Measurements from ENCODE around the gene TNS1. TPM values are rescaled to one million over a fixed set of nuclear protein-coding genes. Genes with fewer than 3 reads are reported as not detected.

TNS1 gene
- total RNA-seq, 2 donors from 2014 or later: 3.3 to 4.2 TPM

DNA sequence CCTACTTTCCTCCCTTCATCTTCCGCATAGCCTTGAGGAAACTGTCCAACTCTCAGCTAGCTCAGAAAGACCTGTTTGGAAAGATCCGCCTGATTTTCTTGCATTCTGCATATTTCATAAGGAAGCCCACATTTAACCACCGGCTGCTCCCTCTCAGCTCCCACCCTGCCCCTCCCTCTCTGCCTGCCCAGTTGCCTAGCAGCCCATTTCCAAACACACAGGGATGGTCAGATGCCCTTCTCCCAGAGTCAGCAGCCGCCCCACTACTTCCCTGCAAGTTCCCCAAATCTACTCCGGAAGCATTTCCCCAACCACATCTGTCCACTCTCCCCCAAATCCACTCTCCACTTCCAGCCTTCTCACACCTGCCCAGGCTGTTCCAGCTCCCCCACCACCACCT, 96.0 kb downstream of the TNS1 start:
- Mint-ChIP-seq H3K27ac (no peak overlapping the region), H3K9me3 (no peaks in the 10 kb centered on the region), H3K4me1 (peaks cover 28% of the 10 kb centered on the region), H3K27me3 (ENCODE audit: insufficient read depth) (no peaks in the 10 kb centered on the region), H3K36me3 (ENCODE audit: low read depth) (no peaks in the 10 kb centered on the region), H3K4me3 (no peak overlapping the region)
- peaks cover 3% of the 10 kb centered on the region for H3K4me1 ChIP-seq (ENCODE audit: control insufficient read depth, insufficient read depth, low read length)
- no peaks in the 10 kb centered on the region for H3K27me3 ChIP-seq (ENCODE audit: control insufficient read depth, insufficient read depth, low read length, poor library complexity, severe bottlenecking)
- H3K9me3 ChIP-seq (ENCODE audit: control insufficient read depth, low read length): no peaks in the 10 kb centered on the region
- no peaks in the 10 kb centered on the region for H3K36me3 ChIP-seq (ENCODE audit: control insufficient read depth, insufficient read depth, low read length)
- WGBS, 2 experiments (ENCODE audit: insufficient coverage in 1 of 2, insufficient read length in 1 of 2): 87 to 100% methylated on average over 2 to 5 of the region's 5 CpGs
- no peak overlapping the region for H3K4me3 ChIP-seq (ENCODE audit: low read length)
- no peak overlapping the region for H3K9ac ChIP-seq (ENCODE audit: extremely low read depth, low read length, poor library complexity, severe bottlenecking)
- no peak overlapping the region for H3K27ac ChIP-seq (ENCODE audit: low read depth, low read length)
- no peak for DNase-seq
- TF ChIP-seq, protein P1, sequence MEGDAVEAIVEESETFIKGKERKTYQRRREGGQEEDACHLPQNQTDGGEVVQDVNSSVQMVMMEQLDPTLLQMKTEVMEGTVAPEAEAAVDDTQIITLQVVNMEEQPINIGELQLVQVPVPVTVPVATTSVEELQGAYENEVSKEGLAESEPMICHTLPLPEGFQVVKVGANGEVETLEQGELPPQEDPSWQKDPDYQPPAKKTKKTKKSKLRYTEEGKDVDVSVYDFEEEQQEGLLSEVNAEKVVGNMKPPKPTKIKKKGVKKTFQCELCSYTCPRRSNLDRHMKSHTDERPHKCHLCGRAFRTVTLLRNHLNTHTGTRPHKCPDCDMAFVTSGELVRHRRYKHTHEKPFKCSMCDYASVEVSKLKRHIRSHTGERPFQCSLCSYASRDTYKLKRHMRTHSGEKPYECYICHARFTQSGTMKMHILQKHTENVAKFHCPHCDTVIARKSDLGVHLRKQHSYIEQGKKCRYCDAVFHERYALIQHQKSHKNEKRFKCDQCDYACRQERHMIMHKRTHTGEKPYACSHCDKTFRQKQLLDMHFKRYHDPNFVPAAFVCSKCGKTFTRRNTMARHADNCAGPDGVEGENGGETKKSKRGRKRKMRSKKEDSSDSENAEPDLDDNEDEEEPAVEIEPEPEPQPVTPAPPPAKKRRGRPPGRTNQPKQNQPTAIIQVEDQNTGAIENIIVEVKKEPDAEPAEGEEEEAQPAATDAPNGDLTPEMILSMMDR (conservative IDR thresholded peaks at IDR 0.05): no peak

DNA sequence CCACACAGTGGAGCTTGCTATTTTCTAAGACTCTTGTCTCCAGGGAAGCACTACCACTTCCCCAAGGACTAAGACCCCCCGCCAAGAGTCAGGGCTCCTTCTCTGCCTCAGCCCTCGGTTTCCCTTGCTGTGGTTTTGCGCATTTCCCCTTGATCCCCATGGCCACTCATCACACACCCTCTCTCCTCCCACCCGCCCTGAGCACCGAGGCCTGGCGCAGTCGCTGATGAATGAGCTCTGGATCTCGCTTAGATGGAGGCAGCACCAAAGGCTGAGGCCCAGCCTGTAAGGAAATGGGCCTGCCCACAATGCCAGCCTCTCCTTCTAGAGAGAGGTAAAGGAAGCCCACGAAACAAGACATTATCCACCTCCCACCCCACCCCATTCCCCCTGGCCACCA, 96.9 kb downstream of the TNS1 start:
- Histone ChIP-seq H3K4me3 (ENCODE audit: low read length) (no peak overlapping the region), H3K36me3 (ENCODE audit: control insufficient read depth, insufficient read depth, low read length) (no peaks in the 10 kb centered on the region), H3K27ac (ENCODE audit: low read depth, low read length) (no peak overlapping the region), H3K9me3 (ENCODE audit: control insufficient read depth, low read length) (no peaks in the 10 kb centered on the region), H3K9ac (ENCODE audit: extremely low read depth, low read length, poor library complexity, severe bottlenecking) (no peak overlapping the region), H3K4me1 (ENCODE audit: control insufficient read depth, insufficient read depth, low read length) (peaks cover 3% of the 10 kb centered on the region), H3K27me3 (ENCODE audit: control insufficient read depth, insufficient read depth, low read length, poor library complexity, severe bottlenecking) (no peaks in the 10 kb centered on the region)
- H3K4me1 Mint-ChIP-seq: peaks cover 25% of the 10 kb centered on the region
- no peaks in the 10 kb centered on the region for H3K9me3 Mint-ChIP-seq
- TF ChIP-seq, protein P1 (conservative IDR thresholded peaks at IDR 0.05): no peak
- H3K36me3 Mint-ChIP-seq (ENCODE audit: low read depth): no peaks in the 10 kb centered on the region
- no peak overlapping the region for H3K27ac Mint-ChIP-seq
- H3K27me3 Mint-ChIP-seq (ENCODE audit: insufficient read depth): no peaks in the 10 kb centered on the region
- no peak overlapping the region for H3K4me3 Mint-ChIP-seq
- no peak for DNase-seq
- 91 to 92% methylated on average over 3 to 9 of the region's 9 CpGs for WGBS, 2 experiments (ENCODE audit: insufficient coverage in 1 of 2, insufficient read length in 1 of 2)

DNA sequence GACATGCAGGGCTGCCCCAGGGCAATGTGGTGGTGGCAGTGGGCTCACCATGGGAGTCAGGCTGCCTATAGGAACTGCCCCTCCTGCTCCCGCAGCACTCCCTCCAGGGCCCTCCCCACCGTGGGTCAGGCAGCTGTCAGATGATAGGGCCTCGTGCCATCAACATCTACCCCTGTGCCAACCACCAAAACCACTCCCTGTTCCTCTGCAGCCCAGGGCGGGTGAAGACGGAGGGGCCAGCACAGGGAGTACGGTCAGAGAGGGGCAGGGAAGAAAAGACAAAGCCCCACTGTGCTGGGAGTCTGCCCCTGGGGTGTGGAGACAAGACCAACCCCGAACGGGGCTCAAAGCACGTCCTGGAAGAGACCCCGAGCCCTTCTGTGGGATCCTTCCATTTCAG, 97.4 kb downstream of the TNS1 start:
- Histone ChIP-seq H3K27me3 (ENCODE audit: control insufficient read depth, insufficient read depth, low read length, poor library complexity, severe bottlenecking) (no peaks in the 10 kb centered on the region), H3K27ac (ENCODE audit: low read depth, low read length) (no peak overlapping the region), H3K36me3 (ENCODE audit: control insufficient read depth, insufficient read depth, low read length) (no peaks in the 10 kb centered on the region), H3K9me3 (ENCODE audit: control insufficient read depth, low read length) (no peaks in the 10 kb centered on the region), H3K4me3 (ENCODE audit: low read length) (no peak overlapping the region), H3K9ac (ENCODE audit: extremely low read depth, low read length, poor library complexity, severe bottlenecking) (no peak overlapping the region), H3K4me1 (ENCODE audit: control insufficient read depth, insufficient read depth, low read length) (peaks cover 3% of the 10 kb centered on the region)
- Mint-ChIP-seq H3K27ac (no peak overlapping the region), H3K36me3 (ENCODE audit: low read depth) (no peaks in the 10 kb centered on the region), H3K4me1 (peaks cover 25% of the 10 kb centered on the region), H3K9me3 (no peaks in the 10 kb centered on the region), H3K27me3 (ENCODE audit: insufficient read depth) (no peaks in the 10 kb centered on the region), H3K4me3 (no peak overlapping the region)
- 88% methylated on average over 10 of the region's 10 CpGs; no CpG with 5 or more reads in 1 of the 2 experiments for WGBS, 2 experiments (ENCODE audit: insufficient coverage in 1 of 2, insufficient read length in 1 of 2)
- no peak for DNase-seq
- TF ChIP-seq, protein P1 (conservative IDR thresholded peaks at IDR 0.05): no peak
